Thyroid gland (tissue), 4 donors: ENCODE measurements around the gene TRAF3IP1. TPM values are rescaled to one million over a fixed set of nuclear protein-coding genes. Genes with fewer than 3 reads are reported as not detected.

Source experiments
- DNase-seq, 2 donors: peaks; one replicate each; pipeline ENCODE4 v3.0.0-alpha.2; 2019
- H3K27ac ChIP-seq, 3 donors: fragments of 200-600 bp; sonication (generic); 1 replicate in 2 of 3; 2 replicates in 1 of 3; pipeline ENCODE4 v1.5.1; 2016 to 2019; ENCODE audit warnings: mild to moderate bottlenecking in 1 of 3, moderate library complexity in 1 of 3
- H3K27me3 ChIP-seq: fragments of 200-600 bp; sonication (generic); one replicate; pipeline ENCODE4 v1.5.1; 2019
- H3K36me3 ChIP-seq, 2 donors: fragments of 200-600 bp; sonication (generic); one replicate each; pipeline ENCODE4 v1.5.1; 2016 to 2019
- H3K4me1 ChIP-seq, 2 donors: fragments of 200-600 bp; sonication (generic); one replicate each; pipeline ENCODE4 v1.5.1; 2017 to 2019
- H3K4me3 ChIP-seq, 3 donors: fragments of 200-600 bp; sonication (generic); replicated peaks in 1 of 3; 1 replicate in 2 of 3; 2 replicates in 1 of 3; pipeline ENCODE4 v1.5.1; 2016; ENCODE audit warnings: mild to moderate bottlenecking in 1 of 3
- H3K9me3 ChIP-seq: fragments of 200-600 bp; sonication (generic); one replicate; pipeline ENCODE4 v1.5.1; 2017
- POLR2A ChIP-seq, 2 donors: fragments of 450-650 bp; IDR thresholded peaks; one replicate each; pipeline ENCODE4 v1.6.1; 2017; ENCODE audit warnings: antibody characterized with exemption in 2 of 2, mild to moderate bottlenecking in 2 of 2, moderate library complexity in 1 of 2
- WGBS, 2 donors: methylation state at CpG; one replicate each; pipeline ENCODE4 v1.1.5; 2017; 5-methylcytosine and 5-hydroxymethylcytosine counted together
- intact Hi-C: fragments of 100-400 bp; cut with DNase I; formaldehyde crosslinking; loops from one replicate; pipeline ENCODE4 v1.15.1; 2023
- total RNA-seq, 4 donors: library from RNA; depleted of rRNA; stranded (reverse); fragments of >200 nt; gene quantifications; one replicate each; pipeline ENCODE4 v1.2.3, GENCODE V29; 2016
- TF ChIP-seq, protein P1 (sequence below), 6 experiments: fragments of 200-600 bp in 3 of 6; fragments of 450-650 bp in 3 of 6; sonication (generic) in 3 of 6; IDR thresholded peaks; one replicate each; pipeline ENCODE4 v1.5.1; 2016 to 2019; ENCODE audit warnings: antibody characterized with exemption in 6 of 6, mild to moderate bottlenecking in 2 of 6, inconsistent platforms in 1 of 6, moderate library complexity in 1 of 6

TRAF3IP1 gene
- total RNA-seq, 4 donors from 2014 or later, result 19.5 to 24.7 (median 22.2) TPM

DNA sequence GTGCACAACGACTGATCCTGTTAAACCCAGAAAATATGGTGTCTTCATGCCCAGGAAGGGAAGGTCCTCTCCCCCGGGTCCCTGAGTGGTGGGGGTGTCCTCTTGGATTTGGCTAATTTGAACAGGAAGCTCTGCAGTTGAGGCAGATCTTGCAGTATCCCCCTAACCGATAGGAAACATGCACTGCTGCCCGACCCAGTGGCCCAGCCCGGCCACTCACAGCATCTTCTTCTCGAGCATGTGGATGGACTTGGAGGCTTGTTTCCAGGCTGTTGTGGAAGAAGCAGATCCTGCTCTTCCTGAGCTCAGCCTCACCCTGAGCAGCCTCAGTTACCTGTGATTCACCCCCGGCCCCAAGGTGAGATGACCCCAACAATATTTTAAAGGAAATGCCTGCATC, 60.0 kb downstream of the TRAF3IP1 start:
- TF ChIP-seq, protein P1, sequence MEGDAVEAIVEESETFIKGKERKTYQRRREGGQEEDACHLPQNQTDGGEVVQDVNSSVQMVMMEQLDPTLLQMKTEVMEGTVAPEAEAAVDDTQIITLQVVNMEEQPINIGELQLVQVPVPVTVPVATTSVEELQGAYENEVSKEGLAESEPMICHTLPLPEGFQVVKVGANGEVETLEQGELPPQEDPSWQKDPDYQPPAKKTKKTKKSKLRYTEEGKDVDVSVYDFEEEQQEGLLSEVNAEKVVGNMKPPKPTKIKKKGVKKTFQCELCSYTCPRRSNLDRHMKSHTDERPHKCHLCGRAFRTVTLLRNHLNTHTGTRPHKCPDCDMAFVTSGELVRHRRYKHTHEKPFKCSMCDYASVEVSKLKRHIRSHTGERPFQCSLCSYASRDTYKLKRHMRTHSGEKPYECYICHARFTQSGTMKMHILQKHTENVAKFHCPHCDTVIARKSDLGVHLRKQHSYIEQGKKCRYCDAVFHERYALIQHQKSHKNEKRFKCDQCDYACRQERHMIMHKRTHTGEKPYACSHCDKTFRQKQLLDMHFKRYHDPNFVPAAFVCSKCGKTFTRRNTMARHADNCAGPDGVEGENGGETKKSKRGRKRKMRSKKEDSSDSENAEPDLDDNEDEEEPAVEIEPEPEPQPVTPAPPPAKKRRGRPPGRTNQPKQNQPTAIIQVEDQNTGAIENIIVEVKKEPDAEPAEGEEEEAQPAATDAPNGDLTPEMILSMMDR (IDR thresholded peaks at IDR 0.05), result no peak
- no peak for TF ChIP-seq POLR2A (IDR thresholded peaks at IDR 0.05)
- peaks cover 18 to 23% of the 10 kb centered on the region in 2 donors for H3K4me1 ChIP-seq
- intact Hi-C loops, result no loop called here
- H3K36me3 ChIP-seq, result no peaks in the 10 kb centered on the region
- no peaks in the 10 kb centered on the region for H3K9me3 ChIP-seq
- 69 to 72% methylated on average over 6 to 7 of the region's 7 CpGs for WGBS, 2 donors
- H3K27me3 ChIP-seq, result no peaks in the 10 kb centered on the region
- H3K27ac ChIP-seq, result peak overlapping the region; percentile 33 to 76 (median 67)
- H3K4me3 ChIP-seq, result no peak overlapping the region
- no peak for DNase-seq

DNA sequence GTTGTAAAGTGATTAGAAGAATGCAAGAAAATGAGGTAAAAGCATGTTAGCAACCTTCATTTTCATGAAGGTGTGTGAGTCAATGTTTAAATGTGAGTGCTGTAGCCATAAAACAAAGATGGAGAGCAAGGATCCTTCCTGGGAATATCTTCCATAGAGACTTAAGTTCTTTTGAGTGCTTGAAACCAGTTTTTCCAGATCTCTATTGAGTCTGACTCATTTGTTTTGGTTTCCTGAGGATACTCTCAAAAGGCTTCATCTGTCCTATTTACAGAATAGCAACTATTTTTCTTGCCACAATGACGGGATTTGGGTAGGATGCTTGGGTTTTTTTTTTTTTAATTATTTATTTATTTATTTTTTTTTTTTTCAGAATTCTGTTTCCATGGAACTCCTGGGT, 60.5 kb downstream of the TRAF3IP1 start:
- Histone ChIP-seq H3K9me3 (no peaks in the 10 kb centered on the region), H3K4me3 (no peak overlapping the region), H3K36me3 (no peaks in the 10 kb centered on the region), H3K27me3 (no peaks in the 10 kb centered on the region), H3K27ac (peak overlapping the region; percentile 33 to 84 (median 76)), H3K4me1 (peaks cover 18 to 25% of the 10 kb centered on the region in 2 donors)
- intact Hi-C loops, result no loop called here
- WGBS, 2 donors, result 18 to 26% methylated on average over 1 of the region's 1 CpG
- DNase-seq, result no peak
- no peak for TF ChIP-seq POLR2A (IDR thresholded peaks at IDR 0.05)
- TF ChIP-seq, protein P1 (IDR thresholded peaks at IDR 0.05), result no peak

DNA sequence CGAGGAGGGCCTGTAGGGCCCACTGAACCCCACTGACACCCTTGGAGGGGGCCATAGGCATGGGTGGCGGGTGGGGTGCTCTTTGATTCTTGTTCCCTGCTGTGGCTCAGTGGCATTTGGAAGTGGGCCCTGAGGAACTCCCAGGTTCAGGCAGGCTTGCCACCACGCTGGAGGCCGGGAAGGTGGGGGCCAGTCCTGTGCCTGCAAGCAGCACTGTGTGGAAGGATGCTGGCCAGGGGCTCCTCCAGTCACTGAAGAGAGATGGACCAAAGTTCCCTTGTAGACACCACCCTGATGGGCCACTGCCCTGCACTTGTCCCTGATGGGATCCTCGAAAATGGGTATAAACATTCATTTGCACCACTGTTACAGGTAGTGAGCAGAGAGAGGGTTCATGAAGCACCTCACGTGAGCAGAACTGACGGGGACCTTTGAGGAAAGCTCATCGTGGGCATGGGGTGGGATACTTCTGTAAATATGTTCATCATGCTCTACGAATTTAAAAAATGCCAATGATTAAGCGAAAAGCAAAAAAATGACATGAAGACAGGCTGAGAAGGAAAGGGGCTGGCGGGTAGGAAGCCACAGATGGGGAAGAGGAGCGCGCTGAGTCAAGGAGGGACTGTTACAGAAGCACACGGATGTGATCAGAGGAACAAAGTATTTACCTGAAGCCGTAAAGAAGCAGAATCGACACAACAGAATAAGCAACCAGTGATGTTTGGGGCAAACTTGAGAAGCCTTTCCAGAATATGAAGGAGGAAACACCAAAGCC, 61.2 kb downstream of the TRAF3IP1 start:
- TF ChIP-seq, protein P1 (IDR thresholded peaks at IDR 0.05), result no peak
- TF ChIP-seq POLR2A (IDR thresholded peaks at IDR 0.05), result no peak
- intact Hi-C loops, result no loop called here
- no peaks in the 10 kb centered on the region for H3K27me3 ChIP-seq
- no peak for DNase-seq
- no peaks in the 10 kb centered on the region for H3K9me3 ChIP-seq
- H3K4me1 ChIP-seq, result peaks cover 18 to 26% of the 10 kb centered on the region in 2 donors
- no peak overlapping the region for H3K4me3 ChIP-seq
- H3K36me3 ChIP-seq, result no peaks in the 10 kb centered on the region
- peak overlapping the region; percentile 53 to 84 (median 76) for H3K27ac ChIP-seq
- WGBS, 2 donors, result 91 to 93% methylated on average over 15 to 16 of the region's 16 CpGs

DNA sequence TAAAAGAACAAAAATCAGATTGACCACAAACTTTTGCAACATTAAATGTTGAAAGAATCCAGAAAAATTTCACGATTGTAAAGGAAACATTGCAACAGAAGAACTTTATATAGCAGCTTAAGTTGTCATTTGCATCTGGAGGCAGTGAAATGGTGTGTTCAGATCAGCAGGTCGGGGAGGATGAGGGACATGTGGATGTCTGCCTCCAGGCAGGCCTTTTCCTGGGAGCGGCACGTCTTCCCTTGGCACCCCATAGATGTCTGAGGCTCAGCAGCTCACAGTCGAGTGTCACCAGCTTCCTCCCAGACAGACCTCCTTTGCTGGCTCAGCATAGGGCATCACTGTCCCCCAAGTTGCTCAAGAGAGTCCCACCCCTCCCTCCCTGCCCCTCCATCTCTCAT, 62.1 kb downstream of the TRAF3IP1 start:
- peaks cover 18 to 26% of the 10 kb centered on the region in 2 donors for H3K4me1 ChIP-seq
- no peaks in the 10 kb centered on the region for H3K9me3 ChIP-seq
- DNase-seq, result no peak
- TF ChIP-seq POLR2A (IDR thresholded peaks at IDR 0.05), result no peak
- TF ChIP-seq, protein P1 (IDR thresholded peaks at IDR 0.05), result no peak
- no peaks in the 10 kb centered on the region for H3K27me3 ChIP-seq
- 93 to 95% methylated on average over 5 of the region's 5 CpGs for WGBS, 2 donors
- H3K4me3 ChIP-seq, result no peak overlapping the region
- intact Hi-C loops, result no loop called here
- H3K36me3 ChIP-seq, result no peaks in the 10 kb centered on the region
- H3K27ac ChIP-seq, result peak overlapping the region in 1 of 3 donors; percentile 76

DNA sequence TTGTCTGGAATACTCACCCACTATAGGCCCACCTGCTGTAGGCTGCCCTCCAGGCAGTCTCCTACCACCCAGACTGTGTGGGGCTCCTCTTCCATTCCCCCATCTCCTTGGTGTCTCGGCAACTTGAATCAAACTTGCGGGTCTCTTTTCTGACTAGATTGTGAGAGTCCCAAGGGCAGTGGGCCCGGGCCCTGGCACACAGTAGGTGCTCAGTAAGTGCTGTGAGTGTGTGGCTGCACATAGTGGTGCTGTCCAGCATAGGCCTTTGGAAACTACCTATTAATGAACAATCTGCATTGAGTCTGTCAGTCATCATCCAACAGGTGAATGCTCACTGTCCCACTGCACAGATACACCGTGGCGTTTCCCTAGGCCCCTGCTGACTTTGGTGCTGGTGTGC, 62.8 kb downstream of the TRAF3IP1 start:
- Histone ChIP-seq H3K4me3 (no peak overlapping the region), H3K9me3 (no peaks in the 10 kb centered on the region), H3K27me3 (no peaks in the 10 kb centered on the region), H3K4me1 (peaks cover 18 to 23% of the 10 kb centered on the region in 2 donors), H3K36me3 (no peaks in the 10 kb centered on the region), H3K27ac (no peak overlapping the region)
- intact Hi-C loops, result no loop called here
- TF ChIP-seq, protein P1 (IDR thresholded peaks at IDR 0.05), result no peak
- TF ChIP-seq POLR2A (IDR thresholded peaks at IDR 0.05), result no peak
- no peak for DNase-seq
- WGBS, 2 donors, result 97 to 98% methylated on average over 5 of the region's 5 CpGs
